ENCODE data around the gene FRAT1.

DNA sequence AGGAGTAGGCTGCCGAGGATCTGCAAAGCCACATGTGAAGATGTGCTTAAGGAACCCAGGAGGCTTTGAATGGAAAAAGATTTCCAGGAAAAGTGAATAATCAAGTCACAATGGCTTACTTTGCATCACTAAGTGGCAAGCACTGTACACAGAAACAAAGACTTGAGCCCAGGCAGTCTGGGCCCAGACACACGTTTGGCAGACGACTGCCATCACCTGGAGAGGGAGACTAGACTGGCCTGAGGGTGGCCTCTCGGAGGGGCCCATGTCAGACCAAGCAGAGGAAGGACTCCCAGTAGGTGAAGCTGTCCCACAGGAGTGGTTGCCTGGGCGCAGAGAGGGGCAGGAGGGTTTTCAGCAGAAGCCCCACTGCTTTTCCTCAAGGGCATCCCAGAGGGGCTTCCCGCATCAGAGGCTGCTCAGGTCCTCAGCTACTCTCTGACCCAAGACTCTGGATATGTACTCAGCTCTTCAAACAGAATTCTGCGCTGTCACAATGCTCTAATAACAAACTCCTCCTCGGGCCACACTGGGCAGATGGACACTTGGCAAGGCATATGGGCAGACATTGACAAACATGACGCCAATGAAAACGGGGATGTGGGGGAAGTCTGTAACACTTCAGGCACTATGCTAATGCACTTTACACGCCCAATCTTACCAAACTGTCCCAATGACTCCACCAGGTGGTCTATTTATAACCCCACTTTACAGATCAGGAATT is 43.4 kb downstream of the FRAT1 start:
- no peak for TF ChIP-seq CTCF (IDR thresholded peaks at IDR 0.05)
- TF ChIP-seq POLR2A (IDR thresholded peaks at IDR 0.05): no peak
